ENCODE results near the gene AJAP1.
"Not testable (repeated sequence)": the region's sequence is repeated elsewhere in the genome, so short reads cannot be mapped to it uniquely, and the experiment has no call there.

Gene AJAP1

GRCh38 chr1:4660917-4661594, 6.6 kb downstream of the AJAP1 start:
- FAIRE-seq (no peak), DNase-seq (ENCODE audit: insufficient read length) (no peak)
- TF ChIP-seq POLR2AphosphoS5 (IDR thresholded peaks at IDR 0.05; ENCODE audit: low read depth, low read length) (no peak), POLR2A (IDR thresholded peaks at IDR 0.05; ENCODE audit: low read depth, low read length) (no peak), TAF1 (IDR thresholded peaks at IDR 0.05; ENCODE audit: borderline replicate concordance, low read depth, low read length) (no peak)

DNA sequence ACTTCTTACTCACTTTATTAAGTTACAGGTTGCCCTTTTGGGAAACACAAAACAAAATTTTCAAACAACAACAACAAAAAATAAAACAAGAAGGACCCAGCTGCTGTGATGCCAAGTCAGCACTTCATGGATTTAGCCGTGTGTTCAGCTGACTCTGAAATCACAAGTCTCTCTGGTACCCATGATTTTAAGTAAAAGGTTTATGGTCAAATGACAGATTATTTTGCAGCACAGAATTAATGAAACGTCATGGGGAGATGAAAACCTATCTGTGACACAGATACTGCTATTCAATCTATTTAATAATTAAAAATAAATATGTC, 7.1 kb downstream of the AJAP1 start:
- no peak for FAIRE-seq
- DNase-seq (ENCODE audit: insufficient read length): no peak
- no peak for TF ChIP-seq POLR2A (IDR thresholded peaks at IDR 0.05; ENCODE audit: low read depth, low read length)
- TF ChIP-seq TAF1 (IDR thresholded peaks at IDR 0.05; ENCODE audit: borderline replicate concordance, low read depth, low read length): no peak
- no peak for TF ChIP-seq POLR2AphosphoS5 (IDR thresholded peaks at IDR 0.05; ENCODE audit: low read depth, low read length)

DNA sequence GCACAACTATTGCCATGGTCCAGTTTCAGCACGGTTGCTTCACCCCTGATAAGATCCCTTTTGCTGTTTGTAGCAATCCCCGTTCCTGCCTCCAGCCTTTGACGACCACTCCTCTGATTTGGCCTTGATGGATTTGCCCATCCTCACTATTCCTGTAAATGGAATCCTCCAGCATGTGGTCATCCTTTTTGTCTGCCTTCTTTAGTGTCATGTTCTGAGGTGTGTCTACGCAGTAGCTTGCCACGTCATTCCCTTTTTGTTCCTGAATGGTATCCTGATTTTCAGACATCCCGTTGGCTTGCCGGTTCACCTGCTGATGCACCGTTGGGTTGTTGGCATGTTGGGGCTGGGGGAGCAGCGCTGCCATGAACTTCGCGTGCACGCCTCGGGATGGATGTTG, 7.8 kb downstream of the AJAP1 start:
- DNase-seq (ENCODE audit: insufficient read length): no peak
- no peak for TF ChIP-seq POLR2A (IDR thresholded peaks at IDR 0.05; ENCODE audit: low read depth, low read length)
- TF ChIP-seq TAF1 (IDR thresholded peaks at IDR 0.05; ENCODE audit: borderline replicate concordance, low read depth, low read length): no peak
- TF ChIP-seq POLR2AphosphoS5 (IDR thresholded peaks at IDR 0.05; ENCODE audit: low read depth, low read length): no peak

GRCh38 chr1:4662723-4663122, 8.3 kb downstream of the AJAP1 start:
- DNase-seq (ENCODE audit: insufficient read length): no peak
- no peak for TF ChIP-seq POLR2A (IDR thresholded peaks at IDR 0.05; ENCODE audit: low read depth, low read length)
- no peak for TF ChIP-seq TAF1 (IDR thresholded peaks at IDR 0.05; ENCODE audit: borderline replicate concordance, low read depth, low read length)
- TF ChIP-seq POLR2AphosphoS5 (IDR thresholded peaks at IDR 0.05; ENCODE audit: low read depth, low read length): no peak
- FAIRE-seq: no peak

More for the DNA sequence above, 7.8 kb downstream of the AJAP1 start:
- no peak for FAIRE-seq

DNA sequence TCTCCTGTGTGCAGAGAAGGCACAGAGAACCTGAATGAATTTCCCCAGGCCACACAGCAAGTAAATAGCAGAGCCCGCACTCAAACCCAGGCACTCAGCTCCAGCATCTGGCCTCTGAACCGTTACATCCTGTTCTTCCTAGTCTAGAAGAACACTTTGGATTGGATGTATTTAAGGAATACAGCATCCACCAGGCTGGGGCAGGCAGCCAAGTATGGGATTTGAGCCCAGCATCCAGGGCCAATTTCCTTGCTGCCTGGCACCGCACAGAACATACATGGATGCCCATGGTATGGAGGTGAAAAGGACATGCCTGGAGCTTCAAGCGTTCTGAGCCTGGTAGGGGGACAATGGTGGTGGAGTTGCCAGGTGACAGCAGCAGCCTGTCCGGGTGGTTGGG, 9.7 kb downstream of the AJAP1 start:
- no peak for FAIRE-seq
- DNase-seq (ENCODE audit: insufficient read length): no peak

GRCh38 chr1:4664606-4665005, 10.2 kb downstream of the AJAP1 start:
- FAIRE-seq (no peak), DNase-seq (ENCODE audit: insufficient read length) (no peak)
- TF ChIP-seq POLR2A (IDR thresholded peaks at IDR 0.05; ENCODE audit: low read depth, low read length) (no peak), TAF1 (IDR thresholded peaks at IDR 0.05; ENCODE audit: borderline replicate concordance, low read depth, low read length) (no peak), POLR2AphosphoS5 (IDR thresholded peaks at IDR 0.05; ENCODE audit: low read depth, low read length) (no peak)

More for the DNA sequence above, 9.7 kb downstream of the AJAP1 start:
- TF ChIP-seq POLR2A (IDR thresholded peaks at IDR 0.05; ENCODE audit: low read depth, low read length): no peak
- no peak for TF ChIP-seq POLR2AphosphoS5 (IDR thresholded peaks at IDR 0.05; ENCODE audit: low read depth, low read length)
- no peak for TF ChIP-seq TAF1 (IDR thresholded peaks at IDR 0.05; ENCODE audit: borderline replicate concordance, low read depth, low read length)

DNA sequence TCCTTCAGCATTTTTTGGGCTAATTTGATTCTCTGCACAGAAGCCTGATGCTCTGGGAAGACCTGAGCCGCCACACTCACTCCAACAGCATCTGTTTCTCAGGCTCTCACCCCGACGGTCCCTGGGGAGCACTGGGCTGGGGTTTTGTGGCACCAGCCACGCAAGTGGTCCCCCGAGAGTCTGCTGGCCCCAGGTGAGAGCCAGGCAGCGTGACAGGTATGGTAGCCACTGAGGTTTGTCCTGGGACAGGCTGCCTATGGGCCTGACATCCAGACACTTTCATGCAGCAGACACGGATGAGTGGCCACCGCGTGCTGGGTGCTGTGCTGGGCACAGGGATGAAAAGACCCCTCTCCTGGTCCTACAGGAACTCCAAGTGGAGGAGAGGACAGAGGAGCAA, 11.0 kb downstream of the AJAP1 start:
- FAIRE-seq (no peak), DNase-seq (ENCODE audit: insufficient read length) (no peak)
- no peak for TF ChIP-seq POLR2AphosphoS5 (IDR thresholded peaks at IDR 0.05; ENCODE audit: low read depth, low read length)
- TF ChIP-seq TAF1 (IDR thresholded peaks at IDR 0.05; ENCODE audit: borderline replicate concordance, low read depth, low read length): no peak
- TF ChIP-seq POLR2A (IDR thresholded peaks at IDR 0.05; ENCODE audit: low read depth, low read length): no peak

DNA sequence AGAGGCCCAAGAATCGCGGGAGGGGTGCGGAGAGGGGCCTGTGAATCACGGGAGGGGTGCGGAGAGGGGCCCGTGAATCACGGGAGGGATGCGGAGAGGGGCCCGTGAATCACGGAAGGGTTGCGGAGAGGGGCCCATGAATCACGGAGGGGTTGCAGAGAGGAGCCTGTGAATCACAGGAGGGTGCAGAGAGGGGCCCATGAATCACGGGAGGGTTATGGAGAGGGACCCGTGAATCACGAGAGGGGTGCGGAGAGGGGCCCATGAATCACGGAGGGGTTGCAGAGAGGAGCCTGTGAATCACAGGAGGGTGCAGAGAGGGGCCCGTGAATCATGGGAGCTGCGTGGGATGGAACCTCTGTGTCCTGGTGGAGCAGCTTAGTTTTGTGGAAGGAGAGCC, 12.3 kb downstream of the AJAP1 start:
- not testable (repeated sequence) for DNase-seq (ENCODE audit: insufficient read length)

GRCh38 chr1:4668743-4669700, 14.6 kb downstream of the AJAP1 start:
- no peak for TF ChIP-seq POLR2AphosphoS5 (IDR thresholded peaks at IDR 0.05; ENCODE audit: low read depth, low read length)
- TF ChIP-seq TAF1 (IDR thresholded peaks at IDR 0.05; ENCODE audit: borderline replicate concordance, low read depth, low read length): no peak
- no peak for TF ChIP-seq POLR2A (IDR thresholded peaks at IDR 0.05; ENCODE audit: low read depth, low read length)
- FAIRE-seq (no peak), DNase-seq (ENCODE audit: insufficient read length) (no peak)

More for the DNA sequence above, 12.3 kb downstream of the AJAP1 start:
- FAIRE-seq: not testable (repeated sequence)

GRCh38 chr1:4670265-4670664, 15.9 kb downstream of the AJAP1 start:
- no peak for DNase-seq (ENCODE audit: insufficient read length)

DNA sequence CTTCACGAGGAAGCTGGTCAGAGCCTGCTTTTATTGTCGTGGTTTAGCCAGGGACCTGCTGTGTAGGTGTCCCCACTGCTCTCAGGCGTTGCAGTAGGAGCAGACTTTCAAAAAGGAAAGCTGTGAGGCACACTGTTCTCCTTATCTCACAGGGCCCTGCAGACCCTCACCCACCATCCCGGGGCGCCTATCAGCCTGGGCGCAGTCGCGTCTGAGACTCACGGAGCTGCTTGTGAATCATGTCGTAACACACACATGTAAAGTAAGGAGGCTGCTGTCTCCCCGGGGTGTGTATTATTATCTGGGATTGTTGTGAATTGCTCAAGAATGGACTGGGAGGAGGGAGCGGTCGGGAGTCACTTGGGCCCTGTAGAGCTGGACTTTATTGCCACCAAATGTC, 17.4 kb downstream of the AJAP1 start:
- TF ChIP-seq POLR2A (IDR thresholded peaks at IDR 0.05; ENCODE audit: low read depth, low read length): no peak
- DNase-seq (ENCODE audit: insufficient read length): no peak
- no peak for FAIRE-seq

More at GRCh38 chr1:4670265-4670664, 15.9 kb downstream of the AJAP1 start:
- no peak for FAIRE-seq
- TF ChIP-seq TAF1 (IDR thresholded peaks at IDR 0.05; ENCODE audit: borderline replicate concordance, low read depth, low read length): no peak

GRCh38 chr1:4673494-4673893, 19.1 kb downstream of the AJAP1 start:
- TF ChIP-seq POLR2AphosphoS5 (IDR thresholded peaks at IDR 0.05; ENCODE audit: low read depth, low read length) (no peak), TAF1 (IDR thresholded peaks at IDR 0.05; ENCODE audit: borderline replicate concordance, low read depth, low read length) (no peak), POLR2A (IDR thresholded peaks at IDR 0.05; ENCODE audit: low read depth, low read length) (no peak)
- FAIRE-seq: no peak

More at GRCh38 chr1:4673494-4673893, 19.1 kb downstream of the AJAP1 start:
- no peak for DNase-seq (ENCODE audit: insufficient read length)

All from GM12892 (cell line).